MCF 10A (cell line): Measurements from ENCODE around the gene SBK2. TPM values are rescaled to one million over a fixed set of nuclear protein-coding genes. Genes with fewer than 3 reads are reported as not detected.

Experiments
- BruUV-seq: library from RNA; stranded (reverse); fragments of 400-500 nt; replicated peaks from 2 replicates; lab custom pipeline; 2021; lab: Mats Ljungman, UMichigan
- CTCF ChIA-PET: fragments of 300-600 bp; sonication (Branson Sonifier 250); formaldehyde crosslinking; extraction: SDS; loops from one replicate; lab custom pipeline; 2021; ENCODE audit warnings: antibody characterized with exemption, inconsistent platforms; lab: Yijun Ruan, JAX
- POLR2A ChIA-PET: fragments of 300-600, 350-650 bp; sonication (Branson Sonifier 250); formaldehyde crosslinking; extraction: SDS; loops from one replicate; lab custom pipeline; 2020; ENCODE audit warnings: antibody characterized with exemption, inconsistent platforms; lab: Yijun Ruan, JAX
- DNase-seq: peaks from one replicate; pipeline ENCODE4 v3.0.0-alpha.2; 2018; ENCODE audit not compliant: unreplicated experiment
- H3K27ac Mint-ChIP-seq: one replicate; pipeline ENCODE4 v1.8.0; 2022; ENCODE audit warnings: mild to moderate bottlenecking, low read depth, mixed read lengths; ENCODE audit not compliant: unreplicated experiment
- H3K27me3 Mint-ChIP-seq: one replicate; pipeline ENCODE4 v1.8.0; 2022; ENCODE audit warnings: mixed read lengths; ENCODE audit not compliant: insufficient read depth, unreplicated experiment
- H3K36me3 Mint-ChIP-seq: one replicate; pipeline ENCODE4 v1.8.0; 2022; ENCODE audit warnings: mild to moderate bottlenecking, moderate library complexity, mixed read lengths; ENCODE audit not compliant: insufficient read depth, unreplicated experiment
- H3K4me1 Mint-ChIP-seq: one replicate; pipeline ENCODE4 v1.8.0; 2022; ENCODE audit warnings: mixed read lengths; ENCODE audit not compliant: insufficient read depth, unreplicated experiment
- H3K4me3 Mint-ChIP-seq: one replicate; pipeline ENCODE4 v1.8.0; 2022; ENCODE audit warnings: mild to moderate bottlenecking, moderate library complexity, mixed read lengths; ENCODE audit not compliant: unreplicated experiment
- H3K9me3 Mint-ChIP-seq: one replicate; pipeline ENCODE4 v1.8.0; 2022; ENCODE audit warnings: mixed read lengths; ENCODE audit not compliant: unreplicated experiment
- intact Hi-C: fragments of 100-400 bp; cut with micrococcal nuclease; formaldehyde crosslinking; loops from 2 replicates; pipeline ENCODE4 v1.14.1; 2022
- total RNA-seq: library from RNA; stranded (reverse); gene quantifications from 2 replicates; pipeline ENCODE4 v1.2.3, GENCODE V29; 2022
- TF ChIP-seq, protein P1 (sequence below): fragments of 200-600 bp; IDR thresholded peaks from one replicate; pipeline ENCODE4 v1.8.0; 2022; ENCODE audit warnings: antibody characterized with exemption, mild to moderate bottlenecking; ENCODE audit not compliant: unreplicated experiment

SBK2 gene
- total RNA-seq, 1 experiment from 2014 or later = not detected

DNA sequence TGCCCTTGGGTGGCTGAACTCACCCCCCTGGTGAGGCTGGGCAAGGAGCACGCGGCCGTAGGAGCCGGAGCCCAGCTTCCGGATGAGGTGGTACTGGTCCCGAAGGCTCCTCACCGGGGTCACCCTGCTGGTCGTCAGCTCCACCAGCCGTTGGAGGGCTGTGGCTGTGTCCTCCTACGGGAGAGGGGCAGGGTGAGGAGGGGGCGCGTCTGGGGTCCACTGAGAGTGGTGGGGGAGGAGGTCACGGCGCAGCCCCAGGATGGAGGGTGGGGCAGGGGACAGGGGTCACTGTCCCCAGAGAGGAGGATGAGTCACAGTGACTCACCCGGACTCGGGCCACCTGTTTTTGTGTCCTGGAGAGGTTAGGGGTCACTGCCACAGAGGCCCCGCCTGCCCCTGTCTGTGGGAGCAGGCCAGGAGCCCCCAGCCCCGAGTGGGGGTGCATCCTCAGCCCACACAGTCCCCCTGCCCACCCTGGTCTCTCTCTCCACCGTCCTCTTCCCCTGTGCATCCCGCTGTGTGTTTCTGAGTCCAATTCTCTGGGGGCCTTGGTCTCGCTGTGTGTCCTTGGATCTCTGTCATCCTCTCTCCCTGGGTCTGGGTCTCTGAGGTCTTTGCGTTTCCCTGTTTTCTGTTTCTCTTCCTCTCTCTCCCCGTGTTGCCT is 8.0 kb upstream of the SBK2 start:
- ChIA-PET POLR2A (no interaction called here), CTCF (no interaction called here)
- no peak overlapping the region for H3K4me3 Mint-ChIP-seq
- TF ChIP-seq, protein P1, sequence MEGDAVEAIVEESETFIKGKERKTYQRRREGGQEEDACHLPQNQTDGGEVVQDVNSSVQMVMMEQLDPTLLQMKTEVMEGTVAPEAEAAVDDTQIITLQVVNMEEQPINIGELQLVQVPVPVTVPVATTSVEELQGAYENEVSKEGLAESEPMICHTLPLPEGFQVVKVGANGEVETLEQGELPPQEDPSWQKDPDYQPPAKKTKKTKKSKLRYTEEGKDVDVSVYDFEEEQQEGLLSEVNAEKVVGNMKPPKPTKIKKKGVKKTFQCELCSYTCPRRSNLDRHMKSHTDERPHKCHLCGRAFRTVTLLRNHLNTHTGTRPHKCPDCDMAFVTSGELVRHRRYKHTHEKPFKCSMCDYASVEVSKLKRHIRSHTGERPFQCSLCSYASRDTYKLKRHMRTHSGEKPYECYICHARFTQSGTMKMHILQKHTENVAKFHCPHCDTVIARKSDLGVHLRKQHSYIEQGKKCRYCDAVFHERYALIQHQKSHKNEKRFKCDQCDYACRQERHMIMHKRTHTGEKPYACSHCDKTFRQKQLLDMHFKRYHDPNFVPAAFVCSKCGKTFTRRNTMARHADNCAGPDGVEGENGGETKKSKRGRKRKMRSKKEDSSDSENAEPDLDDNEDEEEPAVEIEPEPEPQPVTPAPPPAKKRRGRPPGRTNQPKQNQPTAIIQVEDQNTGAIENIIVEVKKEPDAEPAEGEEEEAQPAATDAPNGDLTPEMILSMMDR = no peak
- peaks cover 13% of the 10 kb centered on the region for H3K4me1 Mint-ChIP-seq
- no peak overlapping the region for H3K27ac Mint-ChIP-seq
- H3K9me3 Mint-ChIP-seq = peaks cover 14% of the 10 kb centered on the region
- H3K27me3 Mint-ChIP-seq = peaks cover 14% of the 10 kb centered on the region
- no TSS peak for BruUV-seq
- intact Hi-C loops = no loop called here
- DNase-seq = no peak
- H3K36me3 Mint-ChIP-seq = no peaks in the 10 kb centered on the region

DNA sequence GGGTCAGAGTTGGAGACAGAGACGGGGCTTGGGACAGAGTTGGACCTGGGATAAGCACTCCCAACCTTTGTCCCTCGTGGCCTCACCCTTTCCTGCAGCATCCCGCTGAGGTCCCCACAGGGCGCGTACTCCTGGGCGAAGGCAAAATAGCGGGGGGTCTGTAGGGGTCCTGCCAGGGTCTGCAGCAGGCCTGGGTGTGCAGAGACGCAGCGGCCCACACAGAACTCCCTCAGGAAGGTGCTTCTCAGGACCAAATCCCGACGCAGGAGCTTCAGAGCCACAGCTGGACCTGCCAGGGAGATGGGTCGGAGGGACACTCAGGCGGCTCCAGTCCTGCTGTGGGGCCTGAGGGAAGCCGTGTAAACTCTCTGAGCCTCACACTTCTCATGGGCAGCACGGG is 7.1 kb upstream of the SBK2 start:
- Mint-ChIP-seq H3K27ac (no peak overlapping the region), H3K9me3 (peaks cover 14% of the 10 kb centered on the region), H3K4me1 (peaks cover 13% of the 10 kb centered on the region), H3K4me3 (no peak overlapping the region), H3K27me3 (peaks cover 14% of the 10 kb centered on the region), H3K36me3 (no peaks in the 10 kb centered on the region)
- POLR2A ChIA-PET = no interaction called here
- TF ChIP-seq, protein P1 = no peak
- DNase-seq = no peak
- no TSS peak for BruUV-seq
- intact Hi-C loops = no loop called here
- CTCF ChIA-PET = no interaction called here

DNA sequence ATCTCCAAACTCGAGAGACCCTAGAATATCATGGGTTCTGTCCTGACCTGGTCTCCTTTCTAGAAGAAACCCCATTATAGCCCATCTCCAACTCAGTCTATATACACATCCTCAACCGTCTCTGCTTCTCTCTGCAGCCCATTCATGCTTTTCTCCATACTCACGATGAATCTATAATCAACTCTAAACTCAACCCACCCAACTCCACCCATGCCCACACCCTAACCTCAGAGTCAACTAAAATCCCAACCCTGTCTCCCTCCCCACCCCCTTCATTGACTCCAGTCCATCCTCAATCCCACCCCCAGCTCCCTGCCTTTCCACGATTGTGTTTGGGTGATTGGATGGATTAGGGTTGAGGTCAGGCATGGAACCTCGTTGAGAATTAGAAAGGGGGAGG is 6.6 kb upstream of the SBK2 start:
- ChIA-PET CTCF (no interaction called here), POLR2A (interaction anchor here (0.6 kb wide), 1 partner anchor 251 kb away, joined by 3 read pairs; no protein-coding TSS in a partner anchor)
- no peak overlapping the region for H3K4me3 Mint-ChIP-seq
- no peaks in the 10 kb centered on the region for H3K36me3 Mint-ChIP-seq
- no TSS peak for BruUV-seq
- DNase-seq = no peak
- H3K4me1 Mint-ChIP-seq = peaks cover 13% of the 10 kb centered on the region
- TF ChIP-seq, protein P1 = no peak
- H3K9me3 Mint-ChIP-seq = peaks cover 14% of the 10 kb centered on the region
- peaks cover 14% of the 10 kb centered on the region for H3K27me3 Mint-ChIP-seq
- intact Hi-C loops = no loop called here
- H3K27ac Mint-ChIP-seq = no peak overlapping the region

DNA sequence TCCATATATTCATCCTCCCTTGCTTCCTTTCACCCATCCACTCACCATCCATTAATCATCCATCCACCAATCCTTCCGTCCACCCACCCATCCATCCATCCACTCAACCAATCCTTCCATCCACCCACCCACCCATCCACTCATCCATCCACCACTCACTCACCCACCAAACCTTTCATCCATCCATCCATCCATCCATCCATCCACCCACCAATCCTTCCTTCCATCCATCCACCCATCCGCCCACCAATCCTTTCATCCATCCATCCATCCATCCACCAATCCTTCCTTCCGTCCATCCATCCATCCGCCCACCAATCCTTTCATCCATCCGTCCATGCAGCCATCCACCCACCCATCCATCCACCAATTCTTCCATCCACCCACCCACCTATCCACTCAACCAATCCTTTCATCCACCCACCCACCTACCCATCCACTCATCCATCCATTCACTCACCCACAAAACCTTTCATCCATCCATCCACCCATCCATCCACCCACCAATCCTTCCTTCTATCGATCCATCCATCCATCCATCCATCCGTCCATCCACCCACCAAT is 5.4 kb upstream of the SBK2 start:
- Mint-ChIP-seq H3K27me3 (peaks cover 14% of the 10 kb centered on the region), H3K27ac (no peak overlapping the region), H3K36me3 (no peaks in the 10 kb centered on the region), H3K9me3 (peaks cover 14% of the 10 kb centered on the region), H3K4me1 (peaks cover 10% of the 10 kb centered on the region), H3K4me3 (no peak overlapping the region)
- CTCF ChIA-PET = interaction anchor here (1.1 kb wide), 1 partner anchor 39 kb away, joined by 3 read pairs; no protein-coding TSS in a partner anchor
- no TSS peak for BruUV-seq
- intact Hi-C loops = no loop called here
- TF ChIP-seq, protein P1 = no peak
- POLR2A ChIA-PET = no interaction called here
- DNase-seq = no peak
